Trophoblast cell (in vitro differentiated cells and primary cell): ENCODE measurements around the gene DCAF15.

Source experiments
- DNase-seq, 2 donors: peaks; one replicate each; pipeline ENCODE4 v3.0.0-alpha.2; 2016
- H2AFZ ChIP-seq: 2 replicates; pipeline ENCODE4 v1.6.1; 2013; ENCODE audit warnings: low read length, moderate library complexity, mild to moderate bottlenecking; ENCODE audit not compliant: insufficient read depth, poor library complexity
- H2AK5ac ChIP-seq: 2 replicates; pipeline ENCODE4 v1.6.1; 2013; ENCODE audit warnings: mild to moderate bottlenecking, low read length
- H2BK120ac ChIP-seq: 2 replicates; pipeline ENCODE4 v1.6.1; 2013; ENCODE audit warnings: low read length, mild to moderate bottlenecking, moderate library complexity; ENCODE audit not compliant: insufficient read depth, poor library complexity
- H2BK12ac ChIP-seq: 2 replicates; pipeline ENCODE4 v1.6.1; 2013; ENCODE audit warnings: mild to moderate bottlenecking, low read length, moderate library complexity
- H2BK5ac ChIP-seq: 2 replicates; pipeline ENCODE4 v1.6.1; 2013; ENCODE audit warnings: low read length, low read depth, moderate library complexity, mild to moderate bottlenecking; ENCODE audit not compliant: poor library complexity
- H3K14ac ChIP-seq: 2 replicates; pipeline ENCODE4 v1.6.1; 2013; ENCODE audit warnings: mild to moderate bottlenecking, low read length
- H3K18ac ChIP-seq: 2 replicates; pipeline ENCODE4 v1.6.1; 2013; ENCODE audit warnings: mild to moderate bottlenecking, low read length
- H3K23ac ChIP-seq: 2 replicates; pipeline ENCODE4 v1.6.1; 2013; ENCODE audit warnings: low read length
- H3K27ac ChIP-seq: 2 replicates; pipeline ENCODE4 v1.5.1; 2013; ENCODE audit warnings: low read depth, mild to moderate bottlenecking, inconsistent platforms, low read length, moderate library complexity
- H3K27me3 ChIP-seq: 2 replicates; pipeline ENCODE4 v1.6.1; 2013; ENCODE audit warnings: inconsistent platforms, mild to moderate bottlenecking, low read length, moderate library complexity; ENCODE audit not compliant: insufficient read depth
- H3K36me3 ChIP-seq, 2 experiments: 1 replicate in 1 of 2; 2 replicates in 1 of 2; pipeline ENCODE4 v1.6.1; 2013; ENCODE audit warnings: low read length in 2 of 2, mild to moderate bottlenecking in 2 of 2, moderate library complexity in 1 of 2; ENCODE audit not compliant: insufficient read depth in 2 of 2, control insufficient read depth in 1 of 2
- H3K4ac ChIP-seq: 2 replicates; pipeline ENCODE4 v1.6.1; 2013; ENCODE audit warnings: low read depth, mild to moderate bottlenecking, low read length, moderate library complexity
- H3K4me1 ChIP-seq, 2 experiments: 1 replicate in 1 of 2; 2 replicates in 1 of 2; pipeline ENCODE4 v1.6.1; 2013; ENCODE audit warnings: low read length in 2 of 2, mild to moderate bottlenecking in 2 of 2, moderate library complexity in 1 of 2; ENCODE audit not compliant: insufficient read depth in 2 of 2, control insufficient read depth in 1 of 2
- H3K4me2 ChIP-seq: 2 replicates; pipeline ENCODE4 v1.6.1; 2013; ENCODE audit warnings: inconsistent platforms, mild to moderate bottlenecking, low read length, moderate library complexity
- H3K4me3 ChIP-seq: 2 replicates; pipeline ENCODE4 v1.5.1; 2013; ENCODE audit warnings: mild to moderate bottlenecking, low read depth, low read length, inconsistent platforms
- H3K79me1 ChIP-seq: one replicate; pipeline ENCODE4 v1.6.1; 2013; ENCODE audit warnings: low read length
- H3K79me2 ChIP-seq: 2 replicates; pipeline ENCODE4 v1.6.1; 2013; ENCODE audit warnings: low read length, mild to moderate bottlenecking; ENCODE audit not compliant: control insufficient read depth, insufficient read depth, poor library complexity
- H3K9ac ChIP-seq: 2 replicates; pipeline ENCODE4 v1.6.1; 2013; ENCODE audit warnings: mild to moderate bottlenecking, low read length
- H3K9me3 ChIP-seq: 2 replicates; pipeline ENCODE4 v1.6.1; 2013; ENCODE audit warnings: low read depth, mild to moderate bottlenecking, control low read depth, inconsistent platforms, low read length; ENCODE audit not compliant: insufficient read depth
- H4K12ac ChIP-seq: 2 replicates; pipeline ENCODE4 v1.6.1; 2013; ENCODE audit warnings: low read depth, mild to moderate bottlenecking, low read length, moderate library complexity
- H4K8ac ChIP-seq: 2 replicates; pipeline ENCODE4 v1.6.1; 2013; ENCODE audit warnings: low read depth, mild to moderate bottlenecking, low read length, moderate library complexity
- H4K91ac ChIP-seq: one replicate; pipeline ENCODE4 v1.6.1; 2013; ENCODE audit warnings: low read depth, mild to moderate bottlenecking, low read length, moderate library complexity
- WGBS: extraction: QIAGEN DNeasy Blood & Tissue Kit; methylation state at CpG from one replicate; pipeline ENCODE4 v1.1.7; 2013; ENCODE audit warnings: missing lambda C conversion rate; ENCODE audit not compliant: insufficient read length, insufficient coverage; ENCODE audit errors: extremely low coverage; 5-methylcytosine and 5-hydroxymethylcytosine counted together

DCAF15 gene

GRCh38 chr19:13963603-13964105 is 11.3 kb downstream of the DCAF15 start:
- Histone ChIP-seq H3K27me3 (no peaks in the 10 kb centered on the region), H3K18ac (no peak overlapping the region), H4K91ac (no peak overlapping the region), H3K4me1 (peaks cover 0 to 2% of the 10 kb centered on the region in 2 experiments), H2BK5ac (no peak overlapping the region), H2AK5ac (no peak overlapping the region), H2BK12ac (no peak overlapping the region), H3K23ac (no peak overlapping the region), H3K36me3 (peaks cover 77 to 84% of the 10 kb centered on the region in 2 experiments), H3K79me1 (no peaks in the 10 kb centered on the region), H3K27ac (no peak overlapping the region), H3K14ac (no peak overlapping the region), H2AFZ (no peak overlapping the region), H4K12ac (no peak overlapping the region), H4K8ac (no peak overlapping the region), H3K4ac (no peak overlapping the region), H3K79me2 (no peaks in the 10 kb centered on the region), H2BK120ac (no peak overlapping the region), H3K9ac (no peak overlapping the region), H3K4me3 (no peak overlapping the region), H3K4me2 (no peak overlapping the region), H3K9me3 (peaks cover 7% of the 10 kb centered on the region)
- DNase-seq, result no peak
- WGBS, result no CpG with 5 or more reads among the region's 48 CpGs

GRCh38 chr19:13964776-13965175 is 12.5 kb downstream of the DCAF15 start:
- no peak for DNase-seq
- no peaks in the 10 kb centered on the region for H3K27me3 ChIP-seq
- WGBS, result no CpG with 5 or more reads among the region's 5 CpGs

GRCh38 chr19:13965377-13965896 is 13.1 kb downstream of the DCAF15 start:
- peaks cover 75 to 82% of the 10 kb centered on the region in 2 experiments for H3K36me3 ChIP-seq
- no peak overlapping the region for H3K14ac ChIP-seq
- no peak overlapping the region for H3K27ac ChIP-seq
- no peak overlapping the region for H3K23ac ChIP-seq
- H3K27me3 ChIP-seq, result no peaks in the 10 kb centered on the region
- WGBS, result no CpG with 5 or more reads among the region's 24 CpGs
- H2BK5ac ChIP-seq, result no peak overlapping the region
- no peak overlapping the region for H4K8ac ChIP-seq
- no peak overlapping the region for H2AFZ ChIP-seq
- no peak overlapping the region for H2AK5ac ChIP-seq
- H3K79me2 ChIP-seq, result no peaks in the 10 kb centered on the region
- H3K18ac ChIP-seq, result no peak overlapping the region
- no peak overlapping the region for H3K4me3 ChIP-seq
- no peak overlapping the region for H4K12ac ChIP-seq
- H3K9me3 ChIP-seq, result peaks cover 7% of the 10 kb centered on the region
- no peaks in the 10 kb centered on the region for H3K4me1 ChIP-seq
- no peak overlapping the region for H3K4ac ChIP-seq
- H2BK120ac ChIP-seq, result no peak overlapping the region
- no peak overlapping the region for H4K91ac ChIP-seq
- no peaks in the 10 kb centered on the region for H3K79me1 ChIP-seq
- no peak overlapping the region for H3K4me2 ChIP-seq
- no peak for DNase-seq
- H3K9ac ChIP-seq, result no peak overlapping the region
- H2BK12ac ChIP-seq, result no peak overlapping the region

More at GRCh38 chr19:13964776-13965175, 12.5 kb downstream of the DCAF15 start:
- H3K4me2 ChIP-seq, result no peak overlapping the region
- H2AFZ ChIP-seq, result no peak overlapping the region
- H3K23ac ChIP-seq, result no peak overlapping the region
- no peak overlapping the region for H3K14ac ChIP-seq
- H3K79me1 ChIP-seq, result no peaks in the 10 kb centered on the region
- no peaks in the 10 kb centered on the region for H3K79me2 ChIP-seq
- no peak overlapping the region for H3K4me3 ChIP-seq
- peaks cover 75 to 83% of the 10 kb centered on the region in 2 experiments for H3K36me3 ChIP-seq
- no peak overlapping the region for H3K9ac ChIP-seq
- H4K91ac ChIP-seq, result no peak overlapping the region
- H2BK12ac ChIP-seq, result no peak overlapping the region
- no peak overlapping the region for H3K27ac ChIP-seq
- H3K4me1 ChIP-seq, result no peaks in the 10 kb centered on the region
- no peak overlapping the region for H3K4ac ChIP-seq
- H2BK5ac ChIP-seq, result no peak overlapping the region
- no peak overlapping the region for H4K12ac ChIP-seq
- H2AK5ac ChIP-seq, result no peak overlapping the region
- H2BK120ac ChIP-seq, result no peak overlapping the region
- H3K18ac ChIP-seq, result no peak overlapping the region
- peaks cover 7% of the 10 kb centered on the region for H3K9me3 ChIP-seq
- no peak overlapping the region for H4K8ac ChIP-seq

GRCh38 chr19:13965926-13966683 is 13.8 kb downstream of the DCAF15 start:
- Histone ChIP-seq H4K91ac (no peak overlapping the region), H3K4me2 (no peak overlapping the region), H3K36me3 (peaks cover 69 to 75% of the 10 kb centered on the region in 2 experiments), H3K4me3 (no peak overlapping the region), H3K9ac (no peak overlapping the region), H3K4ac (no peak overlapping the region), H3K27ac (no peak overlapping the region), H4K12ac (no peak overlapping the region), H3K9me3 (peaks cover 7% of the 10 kb centered on the region), H3K18ac (no peak overlapping the region), H3K79me1 (no peaks in the 10 kb centered on the region), H2BK120ac (no peak overlapping the region), H3K79me2 (no peaks in the 10 kb centered on the region), H2BK12ac (no peak overlapping the region), H3K27me3 (no peaks in the 10 kb centered on the region), H2AFZ (no peak overlapping the region), H3K14ac (no peak overlapping the region), H2AK5ac (no peak overlapping the region), H3K4me1 (no peaks in the 10 kb centered on the region), H3K23ac (no peak overlapping the region), H2BK5ac (no peak overlapping the region), H4K8ac (no peak overlapping the region)
- DNase-seq, result no peak
- WGBS, result no CpG with 5 or more reads among the region's 20 CpGs
